Measurements from ENCODE around the gene SMIM13.

Gene SMIM13

DNA sequence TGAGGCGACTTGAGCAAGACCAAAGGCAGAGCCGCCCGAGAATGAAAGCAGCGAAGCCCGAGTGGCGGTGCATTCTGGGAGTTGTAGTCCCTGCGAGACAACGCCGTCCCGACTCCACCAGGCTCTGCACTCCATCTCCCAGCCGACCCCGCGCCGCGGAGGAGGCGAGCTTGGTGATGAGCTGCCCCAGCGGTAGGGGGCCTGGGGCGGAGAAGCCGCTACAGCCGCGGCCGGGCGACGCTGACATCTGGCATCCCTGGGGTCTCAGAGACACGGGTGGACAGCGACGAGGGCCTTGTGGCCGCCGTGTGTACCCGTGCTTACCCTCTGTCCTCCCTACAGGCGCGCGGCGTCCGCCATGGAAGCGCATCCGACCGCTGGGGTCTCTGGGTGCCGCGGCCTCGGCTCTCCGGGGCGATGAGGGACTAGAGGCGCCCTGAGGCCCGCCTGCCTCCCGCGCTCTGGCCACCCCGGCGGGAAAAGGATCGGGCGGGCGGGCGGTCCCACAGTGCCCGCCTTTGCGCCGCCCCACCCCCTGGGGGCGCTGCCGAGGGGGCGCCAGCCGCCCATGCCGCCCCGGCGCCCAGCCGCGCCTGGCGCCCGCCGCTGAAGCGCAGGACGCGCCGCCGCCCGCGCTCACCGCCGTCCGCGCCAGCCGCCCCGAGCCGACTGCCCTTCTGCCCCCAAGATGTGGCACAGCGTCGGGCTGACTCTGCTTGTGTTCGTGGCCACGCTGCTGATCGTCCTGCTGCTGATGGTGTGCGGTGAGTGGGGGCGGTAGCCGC is at the start of gene SMIM13:
SMIM13 (plus strand) TSS at position 209 of the 785 bp plus-strand sequence; CDS start at position 689, 480 bp downstream.
- TF ChIP-seq, protein P1, sequence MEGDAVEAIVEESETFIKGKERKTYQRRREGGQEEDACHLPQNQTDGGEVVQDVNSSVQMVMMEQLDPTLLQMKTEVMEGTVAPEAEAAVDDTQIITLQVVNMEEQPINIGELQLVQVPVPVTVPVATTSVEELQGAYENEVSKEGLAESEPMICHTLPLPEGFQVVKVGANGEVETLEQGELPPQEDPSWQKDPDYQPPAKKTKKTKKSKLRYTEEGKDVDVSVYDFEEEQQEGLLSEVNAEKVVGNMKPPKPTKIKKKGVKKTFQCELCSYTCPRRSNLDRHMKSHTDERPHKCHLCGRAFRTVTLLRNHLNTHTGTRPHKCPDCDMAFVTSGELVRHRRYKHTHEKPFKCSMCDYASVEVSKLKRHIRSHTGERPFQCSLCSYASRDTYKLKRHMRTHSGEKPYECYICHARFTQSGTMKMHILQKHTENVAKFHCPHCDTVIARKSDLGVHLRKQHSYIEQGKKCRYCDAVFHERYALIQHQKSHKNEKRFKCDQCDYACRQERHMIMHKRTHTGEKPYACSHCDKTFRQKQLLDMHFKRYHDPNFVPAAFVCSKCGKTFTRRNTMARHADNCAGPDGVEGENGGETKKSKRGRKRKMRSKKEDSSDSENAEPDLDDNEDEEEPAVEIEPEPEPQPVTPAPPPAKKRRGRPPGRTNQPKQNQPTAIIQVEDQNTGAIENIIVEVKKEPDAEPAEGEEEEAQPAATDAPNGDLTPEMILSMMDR (IDR thresholded peaks at IDR 0.05; ENCODE audit: control insufficient read depth, extremely low read depth, insufficient read depth): peak; percentile 69
- peak within 1 kb of the TSS; percentile 69 for H3K4me3 ChIP-seq (ENCODE audit: low read depth, low read length)
- DNase-seq (ENCODE audit: low read depth): peak; percentile 94

DNA sequence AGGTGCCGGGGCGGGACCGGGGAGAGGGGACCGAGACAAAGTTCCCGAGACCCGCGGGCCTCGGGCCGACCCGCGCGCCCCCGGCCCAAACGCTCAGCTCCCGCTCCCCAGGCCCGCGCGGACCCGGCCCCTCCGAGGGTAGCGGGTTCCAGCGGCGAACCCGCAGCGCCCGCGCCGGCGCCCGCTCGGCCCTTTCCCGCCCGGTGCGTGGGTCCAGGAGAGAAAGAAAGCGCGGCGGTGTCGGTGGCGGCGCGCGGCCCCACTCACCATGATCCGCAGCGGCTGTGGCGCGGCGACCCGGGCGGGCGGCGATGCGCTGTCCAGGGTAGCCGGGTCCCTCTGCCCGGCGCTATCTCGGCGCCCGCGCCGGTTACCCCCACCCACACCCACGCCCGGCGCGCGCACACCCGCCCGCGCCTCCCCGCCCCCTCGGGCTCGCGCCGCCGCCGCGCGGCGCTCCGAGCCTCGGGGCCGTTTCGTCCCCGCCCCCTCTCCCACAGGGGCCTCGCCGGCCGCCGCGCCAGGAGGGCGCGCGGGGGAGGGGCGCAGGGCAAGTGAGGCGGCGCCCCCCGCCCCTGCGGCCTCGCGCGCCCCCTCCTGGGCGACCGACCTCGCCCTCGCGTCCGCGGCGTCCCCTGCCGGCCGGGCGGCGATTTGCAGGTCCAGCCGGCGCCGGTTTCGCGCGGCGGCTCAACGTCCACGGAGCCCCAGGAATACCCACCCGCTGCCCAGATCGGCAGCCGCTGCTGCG is 49.5 kb upstream of the SMIM13 start, which contains the start of gene ELOVL2:
ELOVL2 (minus strand) TSS at position 345 of the 751 bp plus-strand sequence; CDS start at position 270, 75 bp downstream.
- TF ChIP-seq, protein P1 (IDR thresholded peaks at IDR 0.05; ENCODE audit: control insufficient read depth, extremely low read depth, insufficient read depth): peak; percentile 71
- DNase-seq (ENCODE audit: low read depth): no peak
- H3K4me3 ChIP-seq (ENCODE audit: low read depth, low read length): peak within 1 kb of the TSS; percentile 39

DNA sequence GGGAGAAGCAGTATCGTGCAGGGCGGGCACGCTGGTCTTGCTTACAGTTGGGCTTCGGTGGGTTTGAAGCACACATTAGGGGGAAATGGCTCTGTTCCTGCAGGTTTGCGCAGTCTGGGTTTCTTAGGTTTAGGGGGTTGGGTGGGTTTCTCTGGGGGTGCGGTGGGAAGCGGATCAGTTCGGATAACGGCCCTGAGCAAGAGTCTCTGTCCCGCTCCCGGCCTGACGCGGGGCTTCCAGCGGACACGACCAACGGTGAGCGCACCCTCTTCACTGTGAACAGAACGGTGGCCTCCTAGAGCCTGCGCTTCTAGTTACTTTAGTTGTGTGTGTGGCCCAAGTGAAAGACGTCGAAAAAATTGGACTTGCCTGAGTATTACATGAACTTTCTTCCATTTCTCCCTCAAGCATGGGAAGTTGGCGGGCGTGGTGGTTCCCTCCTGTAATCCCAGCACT is 48.9 kb upstream of the SMIM13 start:
- H3K4me3 ChIP-seq (ENCODE audit: low read depth, low read length): peak overlapping the region; percentile 39
- DNase-seq (ENCODE audit: low read depth): no peak
- TF ChIP-seq, protein P1 (IDR thresholded peaks at IDR 0.05; ENCODE audit: control insufficient read depth, extremely low read depth, insufficient read depth): no peak

DNA sequence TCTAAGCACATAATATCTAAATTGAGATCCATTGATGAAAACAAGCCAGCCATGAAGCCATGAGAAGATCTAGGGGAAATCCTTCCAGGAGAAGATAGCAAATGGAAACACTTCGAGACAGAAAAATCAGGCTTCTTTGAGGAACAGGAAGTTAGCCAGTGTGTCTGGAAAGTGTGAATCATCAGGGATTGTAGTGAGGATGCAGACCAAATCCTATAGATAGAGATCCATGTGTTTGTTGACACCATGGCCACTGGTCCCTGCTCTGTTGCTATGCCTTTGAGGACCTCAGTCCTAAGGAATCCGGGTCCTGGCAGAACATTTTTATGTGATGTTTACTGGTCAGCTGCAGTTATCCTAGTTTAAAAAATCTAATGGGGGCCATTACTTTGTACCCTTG is 42.9 kb upstream of the SMIM13 start:
- TF ChIP-seq, protein P1 (IDR thresholded peaks at IDR 0.05; ENCODE audit: control insufficient read depth, extremely low read depth, insufficient read depth): no peak
- H3K4me3 ChIP-seq (ENCODE audit: low read depth, low read length): no peak overlapping the region
- DNase-seq (ENCODE audit: low read depth): no peak

DNA sequence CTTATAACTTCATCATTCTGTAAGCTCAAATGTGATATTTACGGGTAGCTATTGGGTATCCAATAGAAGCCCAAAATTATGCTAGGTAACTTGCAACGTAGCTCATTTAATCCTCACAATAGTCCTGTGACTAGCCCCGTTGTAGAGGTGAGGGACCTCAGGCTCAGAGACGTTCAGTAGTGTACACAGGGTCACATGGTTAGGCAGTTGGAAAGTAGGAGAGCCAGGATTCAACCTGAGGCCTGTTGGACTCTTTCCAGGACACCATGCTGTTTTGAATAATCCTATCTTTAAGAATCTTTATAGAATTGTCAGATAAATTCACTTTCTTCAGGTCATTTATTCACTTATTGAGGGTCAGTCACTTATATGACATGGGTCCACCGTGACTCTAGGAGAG is 40.3 kb upstream of the SMIM13 start:
- DNase-seq (ENCODE audit: low read depth): no peak
- H3K4me3 ChIP-seq (ENCODE audit: low read depth, low read length): no peak overlapping the region
- TF ChIP-seq, protein P1 (IDR thresholded peaks at IDR 0.05; ENCODE audit: control insufficient read depth, extremely low read depth, insufficient read depth): no peak

DNA sequence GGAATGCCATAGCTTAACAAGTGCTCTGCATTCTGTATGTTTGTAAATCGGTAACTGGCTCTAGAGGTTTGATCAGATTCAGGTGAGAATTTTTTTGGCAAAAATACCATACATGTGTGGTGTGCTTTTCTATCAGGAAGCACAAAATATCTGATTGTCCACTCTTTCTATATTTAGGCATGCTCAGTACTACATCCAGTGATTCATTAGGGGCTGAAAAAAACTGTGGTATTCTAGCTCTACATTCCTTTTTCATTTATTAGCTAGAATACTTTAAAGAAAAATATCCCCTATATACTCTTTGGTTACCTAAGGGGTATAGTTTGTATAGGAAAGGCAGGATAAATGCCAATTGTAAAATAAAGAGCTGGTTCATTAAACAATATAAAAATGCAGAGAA is 38.9 kb upstream of the SMIM13 start:
- TF ChIP-seq, protein P1 (IDR thresholded peaks at IDR 0.05; ENCODE audit: control insufficient read depth, extremely low read depth, insufficient read depth): no peak
- no peak for DNase-seq (ENCODE audit: low read depth)
- no peak overlapping the region for H3K4me3 ChIP-seq (ENCODE audit: low read depth, low read length)
